H9 (cell line): Measurements from ENCODE around the gene CUEDC1. TPM values are rescaled to one million over a fixed set of nuclear protein-coding genes. Genes with fewer than 3 reads are reported as not detected.

Experiments
- DNase-seq: peaks from one replicate; pipeline ENCODE4 v3.0.0-alpha.2; 2017
- H2AFZ ChIP-seq: one replicate; pipeline ENCODE4 v1.6.1; 2013; ENCODE audit warnings: mild to moderate bottlenecking, low read length, control low read depth, moderate library complexity
- H2AK5ac ChIP-seq: 2 replicates; pipeline ENCODE4 v1.6.1; 2013; ENCODE audit warnings: low read length, control low read depth, mixed read lengths; ENCODE audit not compliant: insufficient read length
- H2BK120ac ChIP-seq: one replicate; pipeline ENCODE4 v1.6.1; 2013; ENCODE audit warnings: low read depth, mild to moderate bottlenecking, low read length, control low read depth, inconsistent platforms; ENCODE audit not compliant: poor library complexity, severe bottlenecking
- H2BK12ac ChIP-seq: 2 replicates; pipeline ENCODE4 v1.6.1; 2013; ENCODE audit warnings: low read length, control low read depth, mixed read lengths, low read depth; ENCODE audit not compliant: insufficient read length
- H2BK15ac ChIP-seq: 2 replicates; pipeline ENCODE4 v1.6.1; 2013; ENCODE audit warnings: low read depth, low read length, control low read depth
- H2BK20ac ChIP-seq: one replicate; pipeline ENCODE4 v1.6.1; 2013; ENCODE audit warnings: low read depth, mild to moderate bottlenecking, low read length, control low read depth, inconsistent platforms; ENCODE audit not compliant: poor library complexity, severe bottlenecking
- H2BK5ac ChIP-seq: 2 replicates; pipeline ENCODE4 v1.6.1; 2013; ENCODE audit warnings: low read length, control low read depth, mixed read lengths; ENCODE audit not compliant: insufficient read length
- H3K14ac ChIP-seq: 2 replicates; pipeline ENCODE4 v1.6.1; 2013; ENCODE audit warnings: low read length, control low read depth; ENCODE audit not compliant: insufficient read depth
- H3K18ac ChIP-seq: 2 replicates; pipeline ENCODE4 v1.6.1; 2013; ENCODE audit warnings: low read depth, mild to moderate bottlenecking, mixed read lengths, low read length, control low read depth; ENCODE audit not compliant: insufficient read length
- H3K23ac ChIP-seq: 2 replicates; pipeline ENCODE4 v1.6.1; 2013; ENCODE audit warnings: low read length, control low read depth, mixed read lengths, low read depth; ENCODE audit not compliant: insufficient read length
- H3K23me2 ChIP-seq: 2 replicates; pipeline ENCODE4 v1.6.1; 2013; ENCODE audit warnings: low read depth, mild to moderate bottlenecking, mixed read lengths, low read length, control low read depth; ENCODE audit not compliant: insufficient read length, poor library complexity, severe bottlenecking
- H3K27ac ChIP-seq: 2 replicates; pipeline ENCODE4 v1.5.1; 2013; ENCODE audit warnings: low read length, control low read depth, mixed read lengths, low read depth; ENCODE audit not compliant: insufficient read length
- H3K27me3 ChIP-seq: 2 replicates; pipeline ENCODE4 v1.6.1; 2013; ENCODE audit warnings: low read length, control low read depth, inconsistent platforms; ENCODE audit not compliant: insufficient read depth
- H3K4ac ChIP-seq: 2 replicates; pipeline ENCODE4 v1.6.1; 2013; ENCODE audit warnings: low read depth, mild to moderate bottlenecking, control low read depth, inconsistent platforms, low read length, moderate library complexity
- H3K4me1 ChIP-seq: 2 replicates; pipeline ENCODE4 v1.6.1; 2013; ENCODE audit warnings: low read length, control low read depth, inconsistent platforms; ENCODE audit not compliant: insufficient read depth
- H3K4me2 ChIP-seq: 2 replicates; pipeline ENCODE4 v1.6.1; 2013; ENCODE audit warnings: low read length, control low read depth, mixed read lengths; ENCODE audit not compliant: insufficient read length, insufficient read depth
- H3K56ac ChIP-seq: 2 replicates; pipeline ENCODE4 v1.6.1; 2013; ENCODE audit warnings: low read depth, mild to moderate bottlenecking, mixed read lengths, low read length, control low read depth; ENCODE audit not compliant: insufficient read length
- H3K79me1 ChIP-seq: 2 replicates; pipeline ENCODE4 v1.6.1; 2013; ENCODE audit warnings: low read depth, mild to moderate bottlenecking, moderate library complexity, low read length, control low read depth, inconsistent platforms; ENCODE audit not compliant: insufficient read depth, poor library complexity, severe bottlenecking
- H3K79me2 ChIP-seq: 2 replicates; pipeline ENCODE4 v1.6.1; 2013; ENCODE audit warnings: low read length, control low read depth, inconsistent platforms; ENCODE audit not compliant: insufficient read depth
- H3K9ac ChIP-seq: 2 replicates; pipeline ENCODE4 v1.6.1; 2013; ENCODE audit warnings: low read length, control low read depth, mixed read lengths; ENCODE audit not compliant: insufficient read length; ENCODE audit errors: extremely low read depth
- H3K9me3 ChIP-seq: one replicate; pipeline ENCODE4 v1.6.1; 2013; ENCODE audit warnings: low read depth, low read length, inconsistent platforms; ENCODE audit not compliant: control insufficient read depth
- H3T11ph ChIP-seq: one replicate; pipeline ENCODE4 v1.6.1; 2013; ENCODE audit warnings: mild to moderate bottlenecking, low read length, control low read depth, inconsistent platforms
- H4K20me1 ChIP-seq: one replicate; pipeline ENCODE4 v1.6.1; 2013; ENCODE audit not compliant: control insufficient read depth, insufficient read length, insufficient read depth
- H4K5ac ChIP-seq: 2 replicates; pipeline ENCODE4 v1.6.1; 2013; ENCODE audit warnings: low read depth, mild to moderate bottlenecking, mixed read lengths, low read length, control low read depth; ENCODE audit not compliant: insufficient read length
- H4K8ac ChIP-seq: replicated peaks from 2 replicates; pipeline ENCODE4 v1.6.1; 2013; ENCODE audit warnings: low read length, control low read depth, mixed read lengths, low read depth; ENCODE audit not compliant: insufficient read length
- H4K91ac ChIP-seq: 2 replicates; pipeline ENCODE4 v1.6.1; 2013; ENCODE audit warnings: low read depth, mild to moderate bottlenecking, moderate library complexity, mixed read lengths, low read length, control low read depth; ENCODE audit not compliant: insufficient read length
- H3K27ac Mint-ChIP-seq, 3 experiments: 2 replicates in 2 of 3; 3 replicates in 1 of 3; pipeline ENCODE4 v1.8.0; 2020 to 2021; ENCODE audit warnings: mixed read lengths in 3 of 3, mild to moderate bottlenecking in 1 of 3, moderate library complexity in 1 of 3
- H3K27me3 Mint-ChIP-seq: 2 replicates; pipeline ENCODE4 v1.8.0; 2021; ENCODE audit warnings: low read depth, mild to moderate bottlenecking, moderate library complexity, mixed read lengths
- H3K36me3 Mint-ChIP-seq, 3 experiments: 2 replicates in 2 of 3; 3 replicates in 1 of 3; pipeline ENCODE4 v1.8.0; 2020 to 2021; ENCODE audit warnings: low read depth in 3 of 3, mixed read lengths in 3 of 3; ENCODE audit not compliant: insufficient read depth in 1 of 3
- H3K4me1 Mint-ChIP-seq, 2 experiments: 2 replicates each; pipeline ENCODE4 v1.8.0; 2020; ENCODE audit warnings: mixed read lengths in 2 of 2
- H3K4me3 Mint-ChIP-seq, 2 experiments: 2 replicates in 1 of 2; 3 replicates in 1 of 2; pipeline ENCODE4 v1.8.0; 2020 to 2021; ENCODE audit warnings: mild to moderate bottlenecking in 2 of 2, mixed read lengths in 2 of 2, moderate library complexity in 1 of 2
- H3K9me3 Mint-ChIP-seq, 2 experiments: 2 replicates in 1 of 2; 3 replicates in 1 of 2; pipeline ENCODE4 v1.8.0; 2020; ENCODE audit warnings: mild to moderate bottlenecking in 2 of 2, mixed read lengths in 2 of 2, moderate library complexity in 1 of 2
- CTCF ChIP-seq: fragments of 200-600 bp; sonication (generic); conservative IDR thresholded peaks from 3 replicates; pipeline ENCODE4 v1.8.0; 2021; ENCODE audit warnings: antibody characterized with exemption, mild to moderate bottlenecking
- WGBS: extraction: QIAGEN DNeasy Blood & Tissue Kit; methylation state at CpG from one replicate; pipeline ENCODE4 v1.1.7; 2013; ENCODE audit warnings: missing lambda C conversion rate, low lambda C conversion rate, mixed read lengths; ENCODE audit not compliant: insufficient read length; ENCODE audit errors: extremely low coverage; 5-methylcytosine and 5-hydroxymethylcytosine counted together
- total RNA-seq: library from RNA; stranded (reverse); gene quantifications from 2 replicates; pipeline ENCODE4 v1.2.1, GENCODE V29; 2021

The CUEDC1 gene
- total RNA-seq, 1 experiment from 2014 or later = 7.3 TPM

GRCh38 chr17:57995076-57995956, 40.1 kb upstream of the CUEDC1 start:
- H2BK15ac ChIP-seq = no peak overlapping the region
- Mint-ChIP-seq H3K27me3 (no peaks in the 10 kb centered on the region), H3K9me3 (no peaks in the 10 kb centered on the region), H3K27ac (peak overlapping the region in 1 of 3 experiments; percentile 36; a peak in 2 of 7 replicates), H3K4me3 (no peak overlapping the region; a peak in 1 of 5 replicates), H3K36me3 (peaks cover 5 to 35% (median 20%) of the 10 kb centered on the region in 3 experiments; a peak in 6 of 7 replicates), H3K4me1 (peaks cover 18 to 28% of the 10 kb centered on the region in 2 experiments)
- no peak overlapping the region for H2BK20ac ChIP-seq
- H3K9ac ChIP-seq = no peak overlapping the region
- H3T11ph ChIP-seq = no peak overlapping the region
- peaks cover 3% of the 10 kb centered on the region; the same call in 1 of the 2 replicates for H3K4me1 ChIP-seq
- no peak overlapping the region for H2BK5ac ChIP-seq
- no peak overlapping the region for H2AFZ ChIP-seq
- no peak overlapping the region for H2BK12ac ChIP-seq
- no peaks in the 10 kb centered on the region for H3K79me1 ChIP-seq
- no peak overlapping the region for H3K18ac ChIP-seq
- H3K9me3 ChIP-seq = no peaks in the 10 kb centered on the region
- H3K14ac ChIP-seq = no peak overlapping the region
- no CpG with 5 or more reads among the region's 4 CpGs for WGBS
- H3K27ac ChIP-seq = no peak overlapping the region
- H3K23me2 ChIP-seq = no peaks in the 10 kb centered on the region
- H2AK5ac ChIP-seq = no peak overlapping the region
- no peak overlapping the region for H4K8ac ChIP-seq
- no peaks in the 10 kb centered on the region for H3K79me2 ChIP-seq
- H3K27me3 ChIP-seq = no peaks in the 10 kb centered on the region
- H2BK120ac ChIP-seq = no peak overlapping the region
- no peak overlapping the region for H4K5ac ChIP-seq
- no peak overlapping the region for H4K91ac ChIP-seq
- no peaks in the 10 kb centered on the region for H4K20me1 ChIP-seq
- no peak overlapping the region for H3K56ac ChIP-seq
- H3K23ac ChIP-seq = no peak overlapping the region
- TF ChIP-seq CTCF = peak; percentile 71
- DNase-seq = peak; percentile 84
- H3K4me2 ChIP-seq = no peak overlapping the region
- no peak overlapping the region for H3K4ac ChIP-seq
